HL-60/S4 treated with retinoic acid at 250 ng/mL for 4 days and 3 days (cell line): ENCODE data around the gene ZNF462.
"Not testable (repeated sequence)": the region's sequence is repeated elsewhere in the genome, so short reads cannot be mapped to it uniquely, and the experiment has no call there.

Experiments used
- in situ Hi-C: fragments of 300-500 bp; cut with MboI; formaldehyde crosslinking; loops from 2 replicates; pipeline ENCODE4 v1.7.0; 2022; ENCODE audit warnings: low sequenced_read_pairs

ZNF462 gene

GRCh38 chr9:106885451-106885850 lies 22.5 kb downstream of the ZNF462 start:
- in situ Hi-C loops: no loop called here

- in situ Hi-C loops: no loop called here
Observed at GRCh38 chr9:106886111-106887046, 23.4 kb downstream of the ZNF462 start.

- in situ Hi-C loops: no loop called here
Observed at GRCh38 chr9:106887066-106887465, 24.1 kb downstream of the ZNF462 start.

GRCh38 chr9:106889061-106889590 lies 26.2 kb downstream of the ZNF462 start:
- in situ Hi-C loops: no loop called here

GRCh38 chr9:106890608-106891007 lies 27.6 kb downstream of the ZNF462 start:
- in situ Hi-C loops: no loop called here

- in situ Hi-C loops: no loop called here
Observed at GRCh38 chr9:106891286-106891685, 28.3 kb downstream of the ZNF462 start.

GRCh38 chr9:106892632-106893031 lies 29.7 kb downstream of the ZNF462 start:
- in situ Hi-C loops: no loop called here

- in situ Hi-C loops: no loop called here
Observed at GRCh38 chr9:106893088-106893487, 30.1 kb downstream of the ZNF462 start.

GRCh38 chr9:106896695-106897094 lies 33.7 kb downstream of the ZNF462 start:
- in situ Hi-C loops: no loop called here

GRCh38 chr9:106897236-106897635 lies 34.3 kb downstream of the ZNF462 start:
- in situ Hi-C loops: no loop called here

GRCh38 chr9:106897751-106898150 lies 34.8 kb downstream of the ZNF462 start:
- in situ Hi-C loops: no loop called here

- in situ Hi-C loops: not testable (repeated sequence)
Observed at GRCh38 chr9:106900523-106900922, 37.6 kb downstream of the ZNF462 start.

GRCh38 chr9:106906129-106906528 lies 43.2 kb downstream of the ZNF462 start:
- in situ Hi-C loops: no loop called here

GRCh38 chr9:106911951-106912350 lies 49.0 kb downstream of the ZNF462 start:
- in situ Hi-C loops: no loop called here

GRCh38 chr9:106913276-106913675 lies 50.3 kb downstream of the ZNF462 start:
- in situ Hi-C loops: no loop called here

GRCh38 chr9:106915851-106916250 lies 52.9 kb downstream of the ZNF462 start:
- in situ Hi-C loops: no loop called here

GRCh38 chr9:106916466-106917235 lies 53.7 kb downstream of the ZNF462 start:
- in situ Hi-C loops: no loop called here

- in situ Hi-C loops: no loop called here
Observed at GRCh38 chr9:106918825-106919509, 56.0 kb downstream of the ZNF462 start.

- in situ Hi-C loops: no loop called here
Observed at GRCh38 chr9:106920091-106920490, 57.1 kb downstream of the ZNF462 start.

GRCh38 chr9:106920701-106921283 lies 57.8 kb downstream of the ZNF462 start:
- in situ Hi-C loops: no loop called here
